HG02885 (cell line): Measurements from ENCODE around the gene ACBD5.

ENCODE experiments used
- ATAC-seq: cut with Tn5 transposase; IDR thresholded peaks from one replicate; pipeline ENCODE4 v1.9.1; 2021; ENCODE audit warnings: mild to moderate bottlenecking; ENCODE audit not compliant: unreplicated experiment, poor library complexity

ACBD5 gene

GRCh38 chr10:27155066-27155754 is 85.4 kb downstream of the ACBD5 start, which contains the start of gene MASTL:
TSS of gene MASTL (plus strand) at chr10:27155352. CDS start at chr10:27155427, 75 bp downstream.
- peak; percentile 81 for ATAC-seq

- peak; percentile 2 for ATAC-seq
Measured at GRCh38 chr10:27153845-27154193, 86.8 kb downstream of the ACBD5 start.

- ATAC-seq, result no peak
Measured at GRCh38 chr10:27153329-27153728, 87.3 kb downstream of the ACBD5 start.

- no peak for ATAC-seq
Measured at GRCh38 chr10:27152687-27153086, 87.9 kb downstream of the ACBD5 start.

- ATAC-seq, result no peak
Measured at GRCh38 chr10:27150261-27150660, 90.3 kb downstream of the ACBD5 start.

GRCh38 chr10:27147701-27148100 is 92.9 kb downstream of the ACBD5 start:
- ATAC-seq, result no peak

GRCh38 chr10:27145937-27146336 is 94.7 kb downstream of the ACBD5 start:
- ATAC-seq, result no peak
